Choroid plexus epithelial cell (primary cell): ENCODE data around the gene HSCB.

Experiments
- DNase-seq: peaks from one replicate; pipeline ENCODE4 v3.0.0-alpha.2; 2010; ENCODE audit warnings: low read depth
- H3K4me3 ChIP-seq: 2 replicates; pipeline ENCODE4 v1.5.1; 2011; ENCODE audit warnings: low read depth, mild to moderate bottlenecking, control low read depth, low read length, moderate library complexity
- CTCF ChIP-seq: conservative IDR thresholded peaks from 2 replicates; pipeline ENCODE4 v1.5.1; 2011; ENCODE audit warnings: low read depth, mild to moderate bottlenecking, control low read depth, inconsistent platforms, low read length, moderate library complexity

Gene HSCB

DNA sequence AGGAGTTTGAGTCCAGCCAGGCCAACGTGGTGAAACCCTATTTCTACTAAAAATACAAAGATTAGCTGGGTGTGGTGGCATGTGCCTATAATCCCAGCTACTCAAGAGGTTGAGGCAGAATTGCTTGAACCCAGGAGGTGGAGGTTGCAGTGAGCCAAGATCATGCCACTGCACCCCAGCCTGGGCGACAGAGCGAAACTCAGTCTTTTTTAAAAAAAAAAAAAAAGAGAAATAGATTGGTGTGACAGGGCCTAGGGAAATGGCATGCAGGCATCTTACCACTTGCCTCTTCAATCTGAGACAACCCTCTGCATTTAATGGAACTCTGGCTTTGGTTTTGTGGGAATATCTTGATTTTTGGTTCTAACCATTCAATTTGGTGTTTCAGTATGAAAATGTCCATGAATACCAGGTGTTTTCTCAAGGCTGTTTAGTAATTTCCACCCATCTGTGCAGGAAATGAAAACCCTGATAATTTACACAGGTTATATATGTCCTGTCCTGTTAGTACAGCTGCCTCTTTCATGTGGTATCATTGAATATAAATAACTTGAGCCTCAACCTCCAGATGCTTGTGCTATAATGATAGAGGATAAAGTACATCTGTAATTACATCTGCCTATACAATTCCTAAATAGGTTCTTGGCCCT lies 50.1 kb downstream of the HSCB start:
- H3K4me3 ChIP-seq: no peak overlapping the region
- no peak for DNase-seq
- no peak for TF ChIP-seq CTCF

DNA sequence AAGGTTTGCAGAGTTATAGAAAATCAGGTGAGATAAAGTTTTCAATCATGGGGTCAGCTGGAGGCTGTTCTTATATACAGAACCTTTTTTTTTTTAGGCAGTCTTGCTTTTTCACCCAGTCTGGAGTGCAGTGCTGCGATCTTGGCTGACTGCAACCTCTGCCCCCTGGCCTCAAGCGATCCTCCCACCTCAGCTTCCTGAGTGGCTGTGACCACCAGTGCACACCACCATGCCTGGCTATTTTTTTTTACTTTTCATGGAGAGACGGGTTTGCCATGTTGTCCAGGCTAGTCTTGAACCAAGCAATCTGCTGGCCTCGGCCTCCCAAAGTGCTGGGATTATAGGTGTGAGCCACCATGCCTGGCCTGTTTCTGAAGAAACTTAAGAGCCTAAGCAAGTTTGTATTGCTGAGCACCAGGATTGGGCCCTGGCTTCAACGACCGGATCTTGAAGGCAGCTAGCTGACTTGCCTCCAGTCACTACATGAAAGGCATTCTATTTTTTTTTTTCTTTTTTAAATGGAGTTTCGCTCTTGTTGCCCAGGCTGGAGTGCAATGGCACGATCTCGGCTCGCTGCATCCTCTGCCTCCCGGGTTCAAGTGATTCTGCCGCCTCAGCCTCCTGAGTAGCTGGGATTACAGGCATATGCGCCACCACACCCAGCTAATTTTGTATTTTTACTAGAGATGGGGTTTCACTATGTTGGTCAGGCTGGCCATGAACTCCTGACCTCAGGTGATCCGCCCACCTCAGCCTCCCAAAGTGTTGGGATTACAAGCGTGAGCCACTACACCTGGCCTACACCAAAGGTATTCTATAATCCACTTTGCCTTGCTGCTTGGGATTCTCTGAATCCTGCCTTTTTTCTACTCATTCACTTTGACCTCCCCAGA lies 50.9 kb downstream of the HSCB start:
- no peak for TF ChIP-seq CTCF
- no peak overlapping the region for H3K4me3 ChIP-seq
- DNase-seq: no peak

GRCh38 chr22:28793976-28794584 lies 52.2 kb downstream of the HSCB start:
- no peak for DNase-seq
- no peak overlapping the region for H3K4me3 ChIP-seq
- no peak for TF ChIP-seq CTCF

- no peak for TF ChIP-seq CTCF
- no peak overlapping the region for H3K4me3 ChIP-seq
- DNase-seq: no peak
Measured at GRCh38 chr22:28795071-28795693, 53.3 kb downstream of the HSCB start.

DNA sequence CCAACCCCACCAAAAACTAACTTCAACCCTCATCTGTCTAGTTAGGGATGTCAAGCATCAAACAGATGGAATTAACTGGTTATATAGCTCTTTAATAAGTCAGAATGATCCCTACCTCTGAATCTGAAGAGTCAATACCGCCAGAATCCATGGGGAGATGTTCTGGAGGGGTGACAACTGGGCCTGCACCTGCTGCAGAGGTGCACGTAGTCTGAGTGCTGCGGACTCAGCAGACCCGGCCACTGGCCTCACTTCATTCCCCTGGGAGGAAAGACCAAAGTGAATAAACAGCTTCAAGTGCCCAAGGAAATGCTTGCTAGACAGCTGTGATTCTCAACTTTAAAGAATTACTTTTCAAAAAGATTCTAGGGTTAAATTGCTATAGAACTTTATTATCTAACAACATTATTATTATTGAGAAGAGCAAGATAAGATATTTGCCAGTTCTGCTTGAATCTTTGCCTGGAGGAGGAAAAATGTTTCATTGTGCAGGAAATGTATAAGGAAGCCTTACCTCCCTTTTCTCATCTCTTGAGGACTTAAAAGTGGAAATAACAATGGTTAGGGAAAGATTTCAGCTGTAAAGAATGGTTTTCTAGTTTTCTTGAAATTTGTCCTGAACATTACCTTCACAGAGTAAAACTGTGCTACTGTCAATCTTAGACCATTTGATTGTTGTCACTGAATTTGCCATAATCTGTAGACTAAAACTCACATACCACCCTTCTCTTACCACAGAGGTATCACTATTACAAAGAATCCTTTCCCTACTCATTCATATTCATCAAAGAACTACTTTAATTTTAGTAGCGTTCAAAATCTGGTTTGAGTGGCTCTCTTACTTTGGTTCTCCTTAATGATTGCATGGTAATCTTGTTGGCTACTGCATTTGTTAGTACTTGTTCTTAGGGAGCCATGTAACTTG lies 54.4 kb downstream of the HSCB start:
- no peak for DNase-seq
- no peak for TF ChIP-seq CTCF
- no peak overlapping the region for H3K4me3 ChIP-seq
